Vagina (tissue), 2 donors: ENCODE results near the gene RTF2. TPM values are rescaled to one million over a fixed set of nuclear protein-coding genes. Genes with fewer than 3 reads are reported as not detected.
A peak's percentile ranks its signal among the peaks of the same experiment; 100 is the strongest.

Source experiments
- DNase-seq, 2 donors: peaks; one replicate each; pipeline ENCODE4 v3.0.0-alpha.2; 2017; ENCODE audit errors: extremely low spot score in 2 of 2
- H3K27ac ChIP-seq: fragments of 200-600 bp; sonication (generic); one replicate; pipeline ENCODE4 v1.5.1; 2019
- H3K27me3 ChIP-seq: fragments of 200-600 bp; sonication (generic); one replicate; pipeline ENCODE4 v1.5.1; 2019
- H3K36me3 ChIP-seq, 2 donors: fragments of 200-600 bp; sonication (generic); one replicate each; pipeline ENCODE4 v1.5.1; 2017 to 2019
- H3K4me1 ChIP-seq: fragments of 200-600 bp; sonication (generic); one replicate; pipeline ENCODE4 v1.5.1; 2019
- H3K4me3 ChIP-seq, 2 donors: fragments of 200-600 bp; sonication (generic); 1 replicate in 1 of 2; 2 replicates in 1 of 2; pipeline ENCODE4 v1.5.1; 2016 to 2019
- H3K9me3 ChIP-seq: fragments of 200-600 bp; sonication (generic); one replicate; pipeline ENCODE4 v1.5.1; 2019
- CTCF ChIP-seq, 3 experiments: fragments of 450-650 bp in 2 of 3; fragments of 200-600 bp in 1 of 3; sonication (generic) in 1 of 3; IDR thresholded peaks; one replicate each; pipeline ENCODE4 v1.5.1; 2017 to 2019; ENCODE audit warnings: antibody characterized with exemption in 3 of 3, mild to moderate bottlenecking in 2 of 3, moderate library complexity in 2 of 3
- POLR2A ChIP-seq, 2 donors: fragments of 450-650 bp; IDR thresholded peaks; one replicate each; pipeline ENCODE4 v1.6.1; 2017; ENCODE audit warnings: antibody characterized with exemption in 2 of 2, mild to moderate bottlenecking in 2 of 2, moderate library complexity in 2 of 2
- POLR2AphosphoS5 ChIP-seq, 2 donors: sonication (generic); formaldehyde crosslinking; IDR thresholded peaks; one replicate each; pipeline ENCODE4 v1.9.0; 2017; ENCODE audit warnings: antibody characterized with exemption in 2 of 2, mild to moderate bottlenecking in 2 of 2, low read depth in 1 of 2; ENCODE audit not compliant: insufficient read depth in 1 of 2
- intact Hi-C: fragments of 100-400 bp; cut with DNase I; formaldehyde crosslinking; loops from one replicate; pipeline ENCODE4 v1.15.1; 2023
- total RNA-seq: library from RNA; depleted of rRNA; stranded (reverse); fragments of >200 nt; gene quantifications from one replicate; pipeline ENCODE4 v1.2.3, GENCODE V29; 2016

RTF2 gene
- total RNA-seq, 1 donor from 2014 or later: 47.1 TPM

GRCh38 chr20:56463428-56463827 is 5.0 kb upstream of the RTF2 start:
- Histone ChIP-seq H3K4me1 (peaks cover 9% of the 10 kb centered on the region), H3K27ac (no peak overlapping the region), H3K9me3 (no peaks in the 10 kb centered on the region), H3K27me3 (no peaks in the 10 kb centered on the region), H3K36me3 (no peaks in the 10 kb centered on the region), H3K4me3 (no peak overlapping the region)
- TF ChIP-seq CTCF (IDR thresholded peaks at IDR 0.05) (no peak), POLR2AphosphoS5 (IDR thresholded peaks at IDR 0.05; ENCODE audit: insufficient read depth in 1 of 2, low read depth in 1 of 2) (no peak), POLR2A (IDR thresholded peaks at IDR 0.05) (no peak)
- no peak for DNase-seq
- intact Hi-C loops: loop anchor here (10.0 kb wide), 1 partner anchor 69 kb away; the partner anchor contains the start of genes AURKA and CSTF1

- Histone ChIP-seq H3K36me3 (no peaks in the 10 kb centered on the region), H3K27ac (no peak overlapping the region), H3K4me3 (no peak overlapping the region), H3K9me3 (no peaks in the 10 kb centered on the region), H3K4me1 (peaks cover 32% of the 10 kb centered on the region), H3K27me3 (no peaks in the 10 kb centered on the region)
- intact Hi-C loops: loop anchor here (10.0 kb wide), 1 partner anchor 71 kb away; the partner anchor contains the start of genes AURKA and CSTF1
- no peak for TF ChIP-seq POLR2AphosphoS5 (IDR thresholded peaks at IDR 0.05; ENCODE audit: insufficient read depth in 1 of 2, low read depth in 1 of 2)
- no peak for TF ChIP-seq CTCF (IDR thresholded peaks at IDR 0.05)
- TF ChIP-seq POLR2A (IDR thresholded peaks at IDR 0.05): no peak
- DNase-seq: no peak
These were observed 2.4 kb upstream of the RTF2 start for GRCh38 chr20:56465997-56466396.

- no peaks in the 10 kb centered on the region for H3K27me3 ChIP-seq
- TF ChIP-seq POLR2A (IDR thresholded peaks at IDR 0.05): no peak
- TF ChIP-seq CTCF (IDR thresholded peaks at IDR 0.05): no peak
- TF ChIP-seq POLR2AphosphoS5 (IDR thresholded peaks at IDR 0.05; ENCODE audit: insufficient read depth in 1 of 2, low read depth in 1 of 2): no peak
- H3K4me3 ChIP-seq: peak overlapping the region; percentile 78
- intact Hi-C loops: loop anchor here (10.0 kb wide), 1 partner anchor 73 kb away; the partner anchor contains the start of genes AURKA and CSTF1
- H3K4me1 ChIP-seq: peaks cover 34% of the 10 kb centered on the region
- no peak for DNase-seq
- peak overlapping the region; percentile 64 for H3K27ac ChIP-seq
- no peaks in the 10 kb centered on the region for H3K36me3 ChIP-seq
- H3K9me3 ChIP-seq: no peaks in the 10 kb centered on the region
These were observed 485 bp upstream of the RTF2 start for GRCh38 chr20:56467968-56468315.

DNA sequence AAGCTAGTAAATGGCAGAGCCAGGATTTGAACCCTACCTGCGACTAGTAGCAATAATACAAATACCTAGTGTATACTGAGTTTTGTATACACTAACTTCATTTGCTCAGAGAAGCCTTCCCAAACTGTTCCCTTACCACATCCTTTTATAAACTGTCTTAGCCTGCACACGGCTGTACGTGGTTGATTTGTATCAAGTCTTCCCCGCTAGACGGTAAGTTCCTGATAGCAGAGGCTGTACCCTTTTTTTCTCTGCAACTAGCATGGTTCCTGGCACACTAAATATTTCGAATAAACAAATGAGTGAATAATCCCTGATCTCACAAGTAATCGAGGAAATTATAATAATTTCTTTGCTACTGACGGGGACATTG is 636 bp downstream of the RTF2 start:
- Histone ChIP-seq H3K27me3 (no peaks in the 10 kb centered on the region), H3K36me3 (peaks cover 4 to 9% of the 10 kb centered on the region in 2 donors), H3K4me3 (peak overlapping the region; percentile 78), H3K9me3 (no peaks in the 10 kb centered on the region), H3K27ac (peak overlapping the region; percentile 64), H3K4me1 (peaks cover 34% of the 10 kb centered on the region)
- intact Hi-C loops: loop anchor here (10.0 kb wide), 1 partner anchor 74 kb away; the partner anchor contains the start of genes AURKA and CSTF1
- no peak for DNase-seq
- no peak for TF ChIP-seq POLR2AphosphoS5 (IDR thresholded peaks at IDR 0.05; ENCODE audit: insufficient read depth in 1 of 2, low read depth in 1 of 2)

DNA sequence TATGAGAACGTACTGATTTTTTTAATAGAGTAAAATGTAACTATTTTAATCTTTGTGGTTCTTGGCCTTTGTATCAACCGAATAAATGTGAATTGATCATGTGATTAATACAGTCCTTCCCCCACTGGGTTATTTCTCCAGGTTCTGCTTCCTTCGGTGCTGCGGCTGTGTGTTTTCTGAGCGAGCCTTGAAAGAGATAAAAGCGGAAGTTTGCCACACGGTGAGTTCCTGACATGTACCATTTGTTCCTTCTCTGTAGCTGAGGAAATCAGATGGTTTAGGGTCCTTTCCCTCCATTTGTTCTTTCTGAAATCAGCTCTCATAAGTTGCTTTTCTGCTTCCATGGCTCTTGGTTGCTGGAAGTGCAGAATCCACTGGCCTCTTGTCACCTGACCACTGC is 15.5 kb downstream of the RTF2 start:
- no peak for DNase-seq
- intact Hi-C loops: no loop called here

More for the DNA sequence above, 15.5 kb downstream of the RTF2 start:
- no peaks in the 10 kb centered on the region for H3K9me3 ChIP-seq
- H3K27me3 ChIP-seq: no peaks in the 10 kb centered on the region
- H3K36me3 ChIP-seq: peaks cover 0 to 68% of the 10 kb centered on the region in 2 donors
- H3K27ac ChIP-seq: no peak overlapping the region
- no peak overlapping the region for H3K4me3 ChIP-seq
- no peaks in the 10 kb centered on the region for H3K4me1 ChIP-seq
- no peak for TF ChIP-seq CTCF (IDR thresholded peaks at IDR 0.05)
- no peak for TF ChIP-seq POLR2A (IDR thresholded peaks at IDR 0.05)
- no peak for TF ChIP-seq POLR2AphosphoS5 (IDR thresholded peaks at IDR 0.05; ENCODE audit: insufficient read depth in 1 of 2, low read depth in 1 of 2)
